HG02623 (cell line): Measurements from ENCODE around the gene KCNMB3.

Experiments
- ATAC-seq: cut with Tn5 transposase; IDR thresholded peaks from one replicate; pipeline ENCODE4 v1.9.1; 2021; ENCODE audit warnings: moderate library complexity; ENCODE audit not compliant: unreplicated experiment

KCNMB3 gene

GRCh38 chr3:179200790-179201189 lies 50.1 kb downstream of the KCNMB3 start:
- no peak for ATAC-seq

GRCh38 chr3:179196700-179197099 lies 54.2 kb downstream of the KCNMB3 start:
- no peak for ATAC-seq

- peak; percentile 86 for ATAC-seq
Measured at GRCh38 chr3:179196098-179196497, 54.8 kb downstream of the KCNMB3 start.

GRCh38 chr3:179194931-179195330 lies 56.0 kb downstream of the KCNMB3 start:
- no peak for ATAC-seq
